Smooth muscle cell (in vitro differentiated cells): ENCODE data around the gene GREB1. TPM values are rescaled to one million over a fixed set of nuclear protein-coding genes. Genes with fewer than 3 reads are reported as not detected.

Source experiments
- DNase-seq: peaks from one replicate; lab custom pipeline; 2025; ENCODE audit not compliant: unreplicated experiment; lab: John Stamatoyannopoulos, UW
- H2AFZ ChIP-seq: fragments of 200-600 bp; sonication (generic); 2 replicates; pipeline ENCODE4 v1.6.0; 2016; ENCODE audit warnings: antibody characterized with exemption, low read depth, mild to moderate bottlenecking
- H3F3A ChIP-seq: fragments of 200-600 bp; sonication (generic); 2 replicates; pipeline ENCODE4 v1.6.0; 2017; ENCODE audit warnings: antibody characterized with exemption, low read depth
- H3K27ac ChIP-seq: fragments of 200-600 bp; sonication (generic); 2 replicates; pipeline ENCODE4 v1.5.1; 2016; ENCODE audit warnings: low read depth, mild to moderate bottlenecking
- H3K27me3 ChIP-seq: fragments of 200-600 bp; sonication (generic); 2 replicates; pipeline ENCODE4 v1.6.1; 2016; ENCODE audit warnings: low read depth, mild to moderate bottlenecking
- H3K36me3 ChIP-seq: fragments of 200-600 bp; sonication (generic); 2 replicates; pipeline ENCODE4 v1.5.1; 2016; ENCODE audit warnings: low read depth
- H3K4me1 ChIP-seq: fragments of 200-600 bp; sonication (generic); 2 replicates; pipeline ENCODE4 v1.5.1; 2016; ENCODE audit warnings: low read depth
- H3K4me2 ChIP-seq: fragments of 200-600 bp; sonication (generic); 2 replicates; pipeline ENCODE4 v1.6.0; 2016; ENCODE audit warnings: mild to moderate bottlenecking
- H3K4me3 ChIP-seq: fragments of 200-600 bp; sonication (generic); 2 replicates; pipeline ENCODE4 v1.5.1; 2016; ENCODE audit warnings: mild to moderate bottlenecking
- H3K79me2 ChIP-seq: fragments of 200-600 bp; sonication (generic); 2 replicates; pipeline ENCODE4 v1.6.0; 2016; ENCODE audit warnings: low read depth, mild to moderate bottlenecking
- H3K9ac ChIP-seq: fragments of 200-600 bp; sonication (generic); 2 replicates; pipeline ENCODE4 v1.6.0; 2016; ENCODE audit warnings: low read depth
- H3K9me3 ChIP-seq: fragments of 200-600 bp; sonication (generic); replicated peaks from 2 replicates; pipeline ENCODE4 v1.5.1; 2016; ENCODE audit warnings: low read depth
- H4K20me1 ChIP-seq: fragments of 200-600 bp; sonication (generic); 2 replicates; pipeline ENCODE4 v1.6.0; 2016; ENCODE audit warnings: low read depth
- CTCF ChIP-seq: fragments of 200-600 bp; sonication (generic); IDR thresholded peaks from 2 replicates; pipeline ENCODE4 v1.5.1; 2017; ENCODE audit warnings: borderline replicate concordance, mild to moderate bottlenecking, antibody characterized with exemption; ENCODE audit not compliant: insufficient read depth, poor library complexity, severe bottlenecking
- WGBS: methylation state at CpG from one replicate; pipeline ENCODE4 v1.1.7; 2016; ENCODE audit warnings: low lambda C conversion rate; 5-methylcytosine and 5-hydroxymethylcytosine counted together
- polyA plus RNA-seq: library from polyadenylated mRNA; unstranded; fragments of >200 nt; fragmentation: Nextera tagmentation; extraction: Ambion mirVana; gene quantifications from 2 replicates; pipeline ENCODE4 v1.2.1, GENCODE V29; 2016
- total RNA-seq: library from RNA; depleted of rRNA; stranded (reverse); fragments of >200 nt; gene quantifications from 2 replicates; pipeline ENCODE4 v1.2.3, GENCODE V29; 2014

Gene GREB1
- total and polyA plus RNA-seq, 2 experiments from 2014 or later, result 1.7 to 4.3 TPM

GRCh38 chr2:11562476-11562875 lies 28.6 kb downstream of the GREB1 start:
- Histone ChIP-seq H3K9ac (no peak overlapping the region), H3K4me3 (no peak overlapping the region), H3K36me3 (no peaks in the 10 kb centered on the region), H3K79me2 (no peaks in the 10 kb centered on the region), H3K27me3 (no peaks in the 10 kb centered on the region), H3K4me2 (no peak overlapping the region), H2AFZ (no peak overlapping the region), H4K20me1 (no peaks in the 10 kb centered on the region), H3F3A (no peaks in the 10 kb centered on the region), H3K27ac (no peak overlapping the region), H3K4me1 (peaks cover 22% of the 10 kb centered on the region), H3K9me3 (no peaks in the 10 kb centered on the region)
- DNase-seq, result no peak
- no peak for TF ChIP-seq CTCF
- 100% methylated on average over 5 of the region's 5 CpGs for WGBS

GRCh38 chr2:11563784-11564666 lies 30.2 kb downstream of the GREB1 start:
- DNase-seq, result no peak
- H3K4me2 ChIP-seq, result no peak overlapping the region
- no peaks in the 10 kb centered on the region for H4K20me1 ChIP-seq
- H3K36me3 ChIP-seq, result no peaks in the 10 kb centered on the region
- no peak overlapping the region for H3K27ac ChIP-seq
- no peak overlapping the region for H3K9ac ChIP-seq
- H3K4me1 ChIP-seq, result peaks cover 7% of the 10 kb centered on the region
- no peak for TF ChIP-seq CTCF
- no peak overlapping the region for H2AFZ ChIP-seq
- WGBS, result 95% methylated on average over 8 of the region's 8 CpGs
- no peaks in the 10 kb centered on the region for H3F3A ChIP-seq
- H3K9me3 ChIP-seq, result no peaks in the 10 kb centered on the region
- no peaks in the 10 kb centered on the region for H3K27me3 ChIP-seq
- H3K4me3 ChIP-seq, result no peak overlapping the region
- no peaks in the 10 kb centered on the region for H3K79me2 ChIP-seq

GRCh38 chr2:11564816-11565567 lies 31.1 kb downstream of the GREB1 start:
- H3K4me3 ChIP-seq, result no peak overlapping the region
- DNase-seq, result no peak
- H4K20me1 ChIP-seq, result no peaks in the 10 kb centered on the region
- no peaks in the 10 kb centered on the region for H3K79me2 ChIP-seq
- H3K9me3 ChIP-seq, result no peaks in the 10 kb centered on the region
- no peak overlapping the region for H3K27ac ChIP-seq
- H3K4me1 ChIP-seq, result no peaks in the 10 kb centered on the region
- 87% methylated on average over 7 of the region's 7 CpGs for WGBS
- H3K36me3 ChIP-seq, result no peaks in the 10 kb centered on the region
- H3K4me2 ChIP-seq, result no peak overlapping the region
- H3K9ac ChIP-seq, result no peak overlapping the region
- no peak overlapping the region for H2AFZ ChIP-seq
- H3F3A ChIP-seq, result no peaks in the 10 kb centered on the region
- no peaks in the 10 kb centered on the region for H3K27me3 ChIP-seq
- no peak for TF ChIP-seq CTCF
